HL-60/S4 treated with retinoic acid at 250 ng/mL for 4 days and 3 days (cell line): ENCODE measurements around the gene PPP2R3B.
"Not testable (repeated sequence)": the region's sequence is repeated elsewhere in the genome, so short reads cannot be mapped to it uniquely, and the experiment has no call there.

ENCODE experiments used
- in situ Hi-C: fragments of 300-500 bp; cut with MboI; formaldehyde crosslinking; loops from 2 replicates; pipeline ENCODE4 v1.7.0; 2022; ENCODE audit warnings: low sequenced_read_pairs

Gene PPP2R3B

DNA sequence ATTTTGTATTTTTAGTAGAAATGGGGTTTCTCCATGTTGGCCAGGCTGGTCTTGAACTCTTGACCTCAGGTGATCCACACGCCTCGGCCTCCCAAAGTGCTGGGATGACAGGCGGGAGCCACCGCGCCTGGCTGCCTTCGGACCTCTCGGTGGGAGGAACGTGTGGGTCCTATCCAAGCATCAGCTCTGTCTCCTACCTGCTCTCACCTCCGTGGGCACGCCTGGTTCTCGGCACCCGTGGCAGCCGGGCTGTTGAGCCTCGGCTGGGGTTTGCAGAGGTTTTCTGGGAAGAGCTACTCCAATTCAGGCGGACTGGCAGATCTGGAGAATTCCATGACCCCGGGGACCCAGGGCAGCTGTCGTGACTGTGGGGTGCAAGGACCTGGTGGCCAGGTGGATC is 23.6 kb upstream of the PPP2R3B start:
- in situ Hi-C loops, result no loop called here

DNA sequence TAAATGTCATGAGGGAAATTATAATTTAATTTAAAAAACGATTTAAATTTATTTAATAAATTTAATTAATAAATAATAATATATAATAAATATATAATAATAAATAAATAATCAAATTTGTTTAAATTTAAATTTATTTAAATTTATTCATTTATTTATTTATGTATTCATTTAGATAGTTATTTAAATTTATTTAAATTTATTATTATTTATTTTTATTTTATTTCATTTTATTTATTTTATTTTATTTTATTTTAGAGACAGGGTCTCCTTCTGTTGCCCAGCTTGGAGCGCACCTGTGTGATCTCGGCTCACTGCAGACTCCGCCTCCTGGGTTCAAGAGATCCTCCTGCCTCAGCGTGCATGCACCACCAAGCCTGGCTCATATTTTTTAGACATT is 18.4 kb upstream of the PPP2R3B start:
- in situ Hi-C loops, result no loop called here

DNA sequence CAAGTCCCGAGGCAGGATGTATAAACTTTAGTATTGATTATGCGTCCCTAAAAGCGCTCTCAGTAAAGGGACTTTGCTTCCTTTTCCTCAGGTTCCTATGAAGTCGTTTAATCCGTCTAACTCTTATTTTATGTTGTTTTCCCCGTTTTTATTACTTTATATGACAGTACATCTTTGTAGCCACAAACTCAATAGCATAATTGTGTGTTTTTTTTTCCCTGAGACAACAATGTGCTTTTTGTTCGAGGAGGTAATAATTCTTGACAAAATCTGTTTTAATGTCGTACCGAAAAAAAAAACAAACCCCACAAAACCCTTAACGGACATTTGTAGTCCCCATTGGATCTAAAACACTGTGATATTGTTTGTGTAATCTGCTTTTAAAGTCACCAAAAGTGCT is 17.9 kb upstream of the PPP2R3B start:
- in situ Hi-C loops, result no loop called here

DNA sequence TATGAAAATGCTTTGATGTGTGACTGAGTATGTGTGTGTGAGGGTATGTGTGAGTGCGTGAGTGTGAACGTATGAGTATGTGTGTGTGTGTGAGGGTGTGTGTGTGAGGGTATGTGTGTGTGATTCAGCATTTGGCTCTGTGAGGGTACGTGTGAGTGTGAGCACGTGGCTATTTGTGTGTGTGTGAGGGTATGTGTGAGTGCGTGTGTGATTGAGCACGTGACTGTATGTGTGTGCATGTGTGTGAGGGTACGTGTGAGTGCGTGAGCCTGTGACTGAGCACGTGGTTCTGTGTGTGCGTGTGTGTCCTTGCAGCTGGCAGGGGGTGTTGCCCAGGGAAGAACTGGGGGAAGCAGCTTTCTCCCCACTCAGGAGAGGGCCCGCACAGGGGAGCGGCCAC is 16.1 kb upstream of the PPP2R3B start:
- in situ Hi-C loops, result no loop called here

DNA sequence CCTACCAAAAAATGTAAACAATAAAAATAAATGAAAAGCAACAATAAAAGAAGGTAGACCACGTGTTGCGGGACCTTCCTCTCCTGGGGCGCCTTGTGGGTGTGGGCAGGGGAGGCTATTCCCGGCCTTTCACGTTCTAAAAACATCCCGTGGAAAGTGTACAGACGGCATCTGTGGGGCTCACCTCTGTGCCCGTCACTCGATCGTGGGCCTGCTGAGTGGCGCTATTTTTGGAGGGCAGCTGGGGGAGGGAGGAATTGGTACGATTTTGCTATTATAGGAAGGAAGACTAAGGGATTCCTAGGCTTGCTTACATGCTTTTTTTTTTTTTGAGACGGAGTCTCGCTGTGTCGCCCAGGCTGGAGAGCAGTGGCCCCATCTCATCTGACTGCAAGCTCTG is 13.6 kb upstream of the PPP2R3B start:
- in situ Hi-C loops, result no loop called here

DNA sequence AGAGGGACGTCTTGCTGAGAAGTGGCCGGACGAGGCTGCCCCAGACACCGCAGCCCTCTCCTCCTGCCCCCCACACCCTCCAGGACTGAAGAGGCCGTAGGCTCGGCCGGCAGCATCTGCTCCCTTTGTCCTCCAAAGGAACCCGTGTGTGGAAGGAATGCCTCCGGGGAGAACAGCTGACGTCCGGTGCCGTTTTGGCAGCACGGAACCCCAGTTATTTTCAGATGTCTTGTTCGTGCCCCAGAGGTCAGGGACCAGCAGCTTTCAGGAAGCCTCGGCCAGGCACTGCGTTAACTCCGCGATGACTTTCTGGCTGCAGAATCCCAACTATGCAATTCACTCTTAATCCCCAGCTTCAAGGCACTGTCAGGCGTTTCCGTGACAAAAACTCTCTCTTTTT is 10.9 kb upstream of the PPP2R3B start:
- in situ Hi-C loops, result no loop called here

DNA sequence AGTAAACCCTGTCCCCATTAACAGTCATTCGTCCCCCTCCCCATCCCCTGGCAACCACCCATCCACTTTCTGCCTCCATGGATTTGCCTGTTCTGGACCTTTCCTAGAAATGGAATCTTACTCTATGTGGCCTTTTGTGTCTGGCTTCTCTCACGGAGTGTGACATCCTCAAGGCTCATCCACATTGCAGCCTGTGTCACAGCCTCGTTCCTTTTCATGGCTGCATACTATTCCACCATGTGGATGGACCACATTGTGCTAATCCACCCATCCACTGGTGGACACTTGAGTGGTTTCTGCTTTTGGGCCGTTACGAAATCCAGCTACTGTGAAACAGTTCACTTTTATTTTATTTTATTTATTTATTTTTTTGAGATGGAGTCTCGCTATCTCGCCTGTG is 8.1 kb upstream of the PPP2R3B start:
- in situ Hi-C loops, result no loop called here

DNA sequence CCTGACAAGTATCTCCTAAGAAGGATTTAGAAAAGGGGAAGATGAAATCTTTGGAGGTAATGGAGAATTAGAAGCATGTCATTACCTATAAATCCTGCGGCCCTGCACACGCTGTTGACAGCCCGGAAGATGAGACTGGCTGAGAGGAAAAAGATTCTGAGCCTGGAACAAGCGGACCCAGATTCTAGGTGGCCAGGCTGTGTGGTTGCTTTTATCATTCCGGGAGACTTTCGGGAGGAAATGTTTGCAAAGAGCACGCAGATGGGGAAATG is 5.8 kb upstream of the PPP2R3B start:
- in situ Hi-C loops, result no loop called here

DNA sequence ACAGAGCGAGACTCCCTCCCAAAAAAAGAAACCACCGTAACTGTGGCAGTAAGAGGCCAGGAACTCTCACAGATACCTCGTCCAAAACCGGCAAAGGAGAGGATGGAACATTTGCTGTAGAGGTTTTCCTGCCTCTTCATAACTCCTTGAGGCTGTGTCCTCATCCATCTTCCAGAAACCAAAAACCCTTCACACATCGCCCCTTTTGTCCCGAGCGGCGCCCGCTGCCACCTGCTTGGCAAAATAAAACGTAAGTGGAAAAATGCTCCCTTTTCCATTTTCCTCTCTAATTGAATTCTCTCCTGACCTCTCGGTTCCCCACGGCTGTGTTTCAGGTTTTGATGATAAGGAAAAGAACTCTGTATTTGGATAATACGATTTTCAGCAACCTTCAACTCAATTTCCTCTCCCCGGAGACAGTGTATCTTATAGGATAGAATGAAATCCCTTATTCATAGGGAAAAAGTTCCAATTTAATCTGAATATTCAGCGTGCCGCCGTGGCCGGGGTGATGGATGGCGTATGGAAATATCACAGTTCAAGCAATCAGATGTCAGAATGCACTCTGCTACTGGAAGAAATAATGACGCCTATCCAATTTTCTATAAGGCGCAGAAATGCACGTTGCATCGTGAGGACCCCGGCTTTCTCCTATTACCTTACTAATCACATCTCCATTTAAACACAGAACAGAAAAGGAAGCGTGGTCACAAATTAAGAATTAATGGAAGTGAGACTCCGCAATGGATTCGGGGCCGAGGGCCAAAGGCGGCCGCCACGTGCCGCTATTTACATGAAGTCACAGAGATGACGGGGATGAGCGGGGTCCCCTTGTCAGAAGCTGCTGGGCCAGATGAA is 5.2 kb upstream of the PPP2R3B start:
- in situ Hi-C loops, result no loop called here

DNA sequence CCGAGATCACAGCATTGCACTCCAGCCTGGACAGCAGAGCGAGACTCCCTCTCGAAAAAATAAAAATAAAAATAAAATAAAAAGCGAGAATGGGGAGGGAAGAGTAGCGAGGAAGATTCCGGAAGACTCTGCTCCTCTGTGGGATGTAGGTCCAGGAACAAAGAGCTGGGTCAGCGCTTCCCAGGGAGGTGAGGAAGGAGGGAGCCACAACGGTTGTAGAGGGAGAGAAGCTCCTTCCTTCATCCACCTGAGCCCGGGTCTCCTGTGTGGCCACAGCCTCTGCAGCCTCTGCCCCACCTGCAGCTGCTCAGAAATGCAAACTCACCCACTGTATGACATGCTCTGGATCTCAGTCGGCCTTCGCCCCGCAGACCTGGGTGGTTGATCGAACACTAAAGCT is 3.8 kb upstream of the PPP2R3B start:
- in situ Hi-C loops, result no loop called here

DNA sequence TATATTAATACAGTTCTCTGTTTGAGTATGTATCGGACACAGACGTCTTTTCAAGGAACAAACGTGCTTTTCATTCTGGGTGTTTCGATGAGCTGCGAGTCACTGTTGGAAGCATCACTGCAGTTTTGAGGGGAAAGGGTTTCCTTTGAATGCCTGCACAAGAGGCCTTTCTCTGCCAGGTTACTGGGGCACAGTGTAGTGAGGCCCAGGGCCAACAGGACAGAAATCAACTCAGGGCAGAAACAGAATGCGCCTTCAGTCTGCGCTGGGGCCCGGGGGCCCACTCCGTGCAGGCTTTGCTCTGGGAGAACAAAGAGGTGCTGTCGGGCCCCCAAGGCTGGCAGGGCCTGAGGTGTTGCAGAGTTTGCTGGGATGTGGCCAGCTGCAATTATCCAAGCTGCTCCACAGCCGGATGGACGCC is 2.3 kb upstream of the PPP2R3B start:
- in situ Hi-C loops, result no loop called here

DNA sequence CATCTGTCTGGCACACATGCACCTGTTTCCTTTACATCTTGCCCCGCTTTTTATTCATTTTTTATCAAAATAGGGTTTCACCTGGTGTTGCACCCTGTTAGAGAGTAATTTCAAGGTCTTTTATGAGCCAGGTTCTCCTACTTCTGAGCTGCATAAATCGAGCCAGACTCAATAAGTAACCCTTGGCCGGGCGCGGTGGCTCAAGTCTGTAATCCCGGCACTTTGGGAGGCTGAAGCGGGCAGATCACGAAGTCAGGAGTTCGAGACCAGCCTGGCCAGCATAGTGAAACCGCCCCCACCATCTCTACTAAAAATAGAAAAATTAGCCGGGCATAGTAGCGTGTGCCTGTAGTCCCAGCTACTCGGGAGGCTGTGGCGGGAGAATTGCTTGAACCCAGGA is 1.0 kb upstream of the PPP2R3B start:
- in situ Hi-C loops, result no loop called here

DNA sequence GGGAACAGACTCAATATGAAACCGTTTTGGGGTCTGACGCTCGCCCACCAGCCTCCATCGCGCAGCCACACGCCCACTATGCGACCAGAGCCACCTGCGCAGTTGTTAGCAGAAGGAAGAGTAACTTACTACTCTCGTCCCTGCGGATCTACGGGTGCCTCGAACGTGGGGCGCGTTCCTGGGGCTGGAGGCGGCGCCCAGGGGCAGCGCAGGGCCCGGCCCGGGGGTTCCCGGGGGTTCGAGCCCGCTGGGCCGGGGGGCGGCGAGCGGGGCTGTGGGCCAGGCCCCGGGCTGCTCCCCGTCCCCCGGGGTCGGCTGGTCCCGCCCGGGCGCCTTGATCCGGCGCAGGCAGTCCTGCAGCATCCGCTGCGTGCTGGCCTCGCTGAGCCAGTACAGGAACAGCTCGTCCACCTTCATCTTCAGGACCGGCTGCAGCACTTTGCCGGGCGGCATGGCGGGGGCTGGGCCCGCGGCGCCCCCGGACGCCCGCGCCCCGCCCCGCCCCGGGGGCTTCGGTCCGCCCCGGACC is 404 bp downstream of the PPP2R3B start:
- in situ Hi-C loops, result no loop called here

DNA sequence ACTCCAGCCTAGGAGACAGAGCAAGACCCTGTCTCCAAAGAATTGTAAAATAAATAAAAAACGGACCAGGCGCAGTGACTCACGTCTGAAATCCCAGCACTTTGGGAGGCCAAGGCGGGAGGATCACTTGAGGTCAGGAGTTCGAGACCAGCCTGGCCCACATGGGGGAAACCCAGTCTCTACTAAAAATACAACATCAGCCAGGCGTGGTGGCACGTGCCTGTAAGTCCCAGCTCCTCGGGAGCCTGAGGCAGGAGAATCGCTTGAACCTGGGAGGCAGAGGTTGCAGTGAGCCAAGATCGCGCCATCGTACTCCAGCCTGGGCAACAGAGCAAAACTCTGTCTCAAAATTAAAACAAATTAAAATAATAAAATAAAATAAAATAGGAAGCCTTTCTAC is 971 bp downstream of the PPP2R3B start:
- in situ Hi-C loops, result not testable (repeated sequence)

DNA sequence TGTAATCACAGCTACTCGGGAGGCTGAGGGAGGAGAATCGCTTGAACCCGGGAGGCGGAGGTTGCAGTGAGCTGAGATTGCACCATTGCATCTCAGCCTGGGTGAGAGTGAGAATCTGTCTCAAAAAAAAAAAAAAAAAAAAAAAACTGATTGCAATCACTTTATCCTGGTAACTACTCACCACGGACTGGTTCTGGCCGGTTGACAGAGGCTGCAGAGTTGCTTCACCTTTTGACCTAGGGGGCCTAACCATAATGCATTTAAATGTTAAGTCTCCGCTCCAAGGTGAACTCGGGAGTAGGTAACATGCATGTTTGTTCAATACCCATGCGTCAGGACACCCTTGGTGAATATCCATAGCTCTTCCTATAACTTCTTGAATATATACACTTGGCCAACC is 1.8 kb downstream of the PPP2R3B start:
- in situ Hi-C loops, result no loop called here

DNA sequence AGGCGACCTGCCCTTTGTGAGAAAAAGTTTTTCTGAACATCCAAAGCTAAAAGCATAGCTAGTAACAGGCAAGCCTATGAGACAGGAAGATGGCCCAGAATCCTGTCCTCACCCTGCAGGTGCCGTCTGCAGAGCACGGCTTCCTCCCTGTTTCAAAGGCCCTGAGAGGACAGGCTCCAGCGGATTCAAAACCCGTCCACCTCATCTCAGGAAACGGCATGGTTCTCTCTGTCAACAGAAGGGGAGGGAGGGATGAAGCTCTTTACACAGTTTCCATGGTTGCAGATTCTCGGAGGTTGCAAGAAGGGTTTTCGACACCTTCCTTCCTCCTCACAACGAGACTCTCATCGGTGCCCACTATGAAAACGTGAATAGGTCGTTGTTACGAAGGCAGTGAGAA is 8.3 kb downstream of the PPP2R3B start:
- in situ Hi-C loops, result no loop called here

DNA sequence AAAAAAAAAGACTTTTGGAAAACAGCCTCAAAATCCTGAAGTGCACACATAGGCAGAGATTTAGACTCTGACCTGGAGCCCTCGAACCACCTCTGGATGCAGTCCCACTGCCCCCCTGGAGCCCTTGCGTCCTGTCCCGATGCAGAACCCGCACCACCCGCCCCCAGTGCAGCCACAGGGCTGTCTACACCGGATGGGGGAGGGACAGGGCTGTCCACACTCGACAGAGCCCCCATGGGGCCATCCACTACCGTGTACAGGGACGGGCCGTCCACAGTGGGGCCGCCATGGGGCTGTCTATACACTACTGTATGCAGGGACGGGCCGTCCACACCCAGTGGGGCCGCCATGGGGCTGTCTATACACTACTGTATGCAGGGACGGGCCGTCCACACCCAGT is 10.5 kb downstream of the PPP2R3B start:
- in situ Hi-C loops, result not testable (repeated sequence)

DNA sequence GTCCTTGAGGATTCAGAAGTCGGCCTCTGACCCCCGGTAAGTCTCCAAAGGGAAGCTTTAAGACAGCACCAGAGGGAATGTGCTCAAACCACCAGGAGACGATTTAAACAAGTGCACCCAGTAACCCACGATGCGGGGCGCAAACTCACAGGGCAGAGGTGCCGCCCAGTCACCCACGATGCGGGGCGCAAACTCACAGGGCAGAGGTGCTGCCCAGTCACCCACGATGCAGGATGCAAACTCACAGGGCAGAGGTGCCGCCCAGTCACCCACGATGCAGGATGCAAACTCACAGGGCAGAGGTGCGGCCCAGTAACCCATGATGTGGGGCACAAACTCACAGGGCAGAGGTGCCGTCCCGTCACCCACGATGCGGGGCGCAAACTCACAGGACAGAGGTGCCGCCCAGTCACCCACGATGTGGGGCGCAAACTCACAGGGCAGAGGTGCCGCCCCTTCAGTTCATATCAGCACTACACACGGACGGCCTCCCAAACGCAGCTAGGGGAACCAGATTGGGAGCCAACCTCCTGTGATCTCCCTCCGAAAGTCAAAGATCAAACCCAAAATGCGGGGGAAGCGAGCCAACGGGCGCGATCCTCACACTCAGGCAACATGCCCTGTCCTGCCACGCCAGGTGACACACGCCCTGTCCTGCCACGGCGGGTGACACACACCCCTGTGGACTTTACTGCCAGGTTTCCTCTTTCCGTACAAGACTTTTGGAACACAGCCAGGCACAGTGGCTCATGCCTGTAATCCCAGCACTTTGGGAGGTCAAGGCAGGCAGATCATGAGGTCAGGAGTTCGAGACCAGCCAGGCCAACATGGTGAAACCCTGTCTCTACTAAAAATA is 11.3 kb downstream of the PPP2R3B start:
- in situ Hi-C loops, result no loop called here

DNA sequence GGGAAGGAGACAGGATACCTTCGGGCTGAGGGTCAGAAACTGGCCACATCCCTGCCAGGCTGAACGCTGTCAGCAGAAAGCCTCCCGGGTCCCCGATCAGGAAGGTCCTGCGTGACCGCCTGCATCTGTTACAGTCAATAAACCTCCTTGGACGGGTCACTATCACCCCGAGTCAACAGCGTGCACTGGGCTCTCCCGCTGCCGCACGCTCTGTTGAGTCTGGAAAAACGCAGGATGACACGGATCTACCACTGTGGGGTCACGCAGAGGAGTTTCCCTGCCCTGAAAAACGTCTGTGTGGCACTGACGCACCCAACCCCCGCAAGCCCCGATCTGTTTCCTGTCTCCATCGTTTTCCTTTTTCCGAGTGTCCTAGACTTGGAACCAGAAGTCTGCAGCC is 12.1 kb downstream of the PPP2R3B start:
- in situ Hi-C loops, result no loop called here

DNA sequence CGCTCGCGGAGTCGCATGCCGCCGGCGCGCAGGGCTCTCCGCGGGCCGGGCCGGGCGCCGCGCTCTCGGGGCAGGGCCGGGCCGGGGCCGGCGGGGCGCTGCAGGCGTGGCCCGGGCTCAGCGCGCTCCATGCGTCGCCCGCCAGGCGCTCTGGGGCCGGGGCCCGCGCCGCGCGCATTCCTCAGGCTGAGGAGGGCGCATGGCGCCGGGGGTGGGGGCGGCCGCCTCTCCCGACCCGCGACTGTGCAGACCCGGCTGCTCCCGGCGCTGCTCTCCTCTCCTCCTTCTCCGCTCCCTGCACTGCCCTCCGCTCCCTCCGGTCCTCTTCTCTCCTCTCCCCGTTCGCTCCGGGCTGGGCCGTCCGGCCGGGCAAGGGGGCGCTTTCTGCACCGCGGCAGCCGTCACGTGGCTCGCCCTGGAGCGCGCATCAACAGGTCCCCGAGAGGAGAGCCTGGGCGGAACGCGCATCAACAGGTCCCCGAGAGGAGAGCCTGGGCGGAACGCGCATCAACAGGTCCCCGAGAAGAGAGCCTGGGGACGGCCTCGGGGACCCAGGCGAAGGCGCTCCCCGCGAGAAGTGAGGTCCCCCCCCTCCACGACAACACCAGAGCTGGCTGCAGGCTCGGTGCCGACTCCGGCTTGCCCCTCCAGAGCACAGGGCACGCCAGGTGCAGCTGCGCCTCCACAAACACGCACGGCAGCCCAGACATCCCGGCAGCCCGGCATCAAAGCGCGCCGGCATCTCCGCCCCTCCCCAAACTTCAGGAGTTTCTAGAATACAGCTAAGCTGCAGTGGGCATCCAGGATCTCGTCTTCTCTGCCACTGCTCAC is 12.9 kb downstream of the PPP2R3B start:
- in situ Hi-C loops, result no loop called here
